ENCODE data around the gene SH3BP5L. TPM values are rescaled to one million over a fixed set of nuclear protein-coding genes. Genes with fewer than 3 reads are reported as not detected.

The SH3BP5L gene
- total and polyA plus RNA-seq, 8 donors = 6.1 to 15.8 (median 8.7) TPM

DNA sequence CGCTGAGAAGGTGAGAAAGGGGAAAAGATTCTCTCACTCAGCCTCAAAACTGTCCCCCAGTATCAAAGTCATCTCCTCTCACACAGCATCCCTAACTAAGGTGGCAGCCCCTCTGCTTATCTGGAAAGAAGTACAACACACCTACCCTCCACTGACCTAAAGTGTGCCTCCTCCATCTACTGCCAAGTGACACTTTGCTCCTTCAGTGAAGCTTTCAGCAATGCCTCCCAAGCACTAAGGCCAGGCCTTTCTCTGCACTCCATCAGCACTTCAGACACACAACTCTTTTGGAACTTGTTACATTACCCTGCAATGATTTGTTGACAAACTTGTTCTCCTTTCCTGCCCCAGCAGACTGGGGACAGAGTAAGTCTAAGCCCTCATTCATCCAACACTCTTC is 1.4 kb downstream of the SH3BP5L start:
- no peak for TF ChIP-seq CTCF (IDR thresholded peaks at IDR 0.05)
- intact Hi-C loops (cut with DNase I) = no loop called here
- DNase-seq = no peak
- Histone ChIP-seq H3K36me3 (no peaks in the 10 kb centered on the region), H3K27ac (no peak overlapping the region), H3K4me3 (peak overlapping the region in 2 of 4 donors; percentile 60 to 79), H3K27me3 (no peaks in the 10 kb centered on the region), H3K4me1 (peaks cover 20 to 37% (median 24%) of the 10 kb centered on the region in 3 donors), H3K9me3 (no peaks in the 10 kb centered on the region)
- 90 to 100% methylated on average over 1 of the region's 1 CpG for WGBS, 2 donors
- ATAC-seq = no peak
- no peak for FAIRE-seq

DNA sequence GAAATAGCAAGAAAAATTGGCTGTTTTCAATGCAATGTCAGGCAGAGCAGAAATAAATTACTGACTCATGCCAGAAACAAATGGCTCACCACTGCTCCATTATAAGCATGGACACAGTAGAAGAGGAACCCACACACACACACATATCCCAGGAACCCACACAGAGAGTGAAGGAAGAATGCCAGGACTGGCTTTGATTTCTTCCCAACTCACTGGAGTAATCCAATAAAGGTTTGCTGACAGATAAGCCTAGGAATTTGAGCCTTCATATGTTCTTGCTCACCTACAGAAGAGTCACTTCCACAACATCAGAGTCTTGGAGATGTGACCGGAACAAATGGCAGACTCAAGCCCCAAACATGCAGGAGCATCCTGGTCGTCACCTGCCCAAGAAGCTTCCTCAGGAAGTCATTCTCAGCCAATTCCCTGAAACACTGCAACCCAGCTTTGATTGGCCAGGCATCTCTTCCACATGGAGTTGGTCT is 2.2 kb downstream of the SH3BP5L start:
- H3K36me3 ChIP-seq = no peaks in the 10 kb centered on the region
- H3K9me3 ChIP-seq = no peaks in the 10 kb centered on the region
- no peak overlapping the region for H3K27ac ChIP-seq
- no peaks in the 10 kb centered on the region for H3K27me3 ChIP-seq
- no peak for ATAC-seq
- 80 to 82% methylated on average over 2 of the region's 2 CpGs for WGBS, 2 donors
- FAIRE-seq = no peak
- no peak overlapping the region for H3K4me3 ChIP-seq
- DNase-seq = peak in 1 of 6 donors; percentile 7
- H3K4me1 ChIP-seq = peaks cover 20 to 37% (median 24%) of the 10 kb centered on the region in 3 donors
- no peak for TF ChIP-seq CTCF (IDR thresholded peaks at IDR 0.05)
- intact Hi-C loops (cut with DNase I) = no loop called here

DNA sequence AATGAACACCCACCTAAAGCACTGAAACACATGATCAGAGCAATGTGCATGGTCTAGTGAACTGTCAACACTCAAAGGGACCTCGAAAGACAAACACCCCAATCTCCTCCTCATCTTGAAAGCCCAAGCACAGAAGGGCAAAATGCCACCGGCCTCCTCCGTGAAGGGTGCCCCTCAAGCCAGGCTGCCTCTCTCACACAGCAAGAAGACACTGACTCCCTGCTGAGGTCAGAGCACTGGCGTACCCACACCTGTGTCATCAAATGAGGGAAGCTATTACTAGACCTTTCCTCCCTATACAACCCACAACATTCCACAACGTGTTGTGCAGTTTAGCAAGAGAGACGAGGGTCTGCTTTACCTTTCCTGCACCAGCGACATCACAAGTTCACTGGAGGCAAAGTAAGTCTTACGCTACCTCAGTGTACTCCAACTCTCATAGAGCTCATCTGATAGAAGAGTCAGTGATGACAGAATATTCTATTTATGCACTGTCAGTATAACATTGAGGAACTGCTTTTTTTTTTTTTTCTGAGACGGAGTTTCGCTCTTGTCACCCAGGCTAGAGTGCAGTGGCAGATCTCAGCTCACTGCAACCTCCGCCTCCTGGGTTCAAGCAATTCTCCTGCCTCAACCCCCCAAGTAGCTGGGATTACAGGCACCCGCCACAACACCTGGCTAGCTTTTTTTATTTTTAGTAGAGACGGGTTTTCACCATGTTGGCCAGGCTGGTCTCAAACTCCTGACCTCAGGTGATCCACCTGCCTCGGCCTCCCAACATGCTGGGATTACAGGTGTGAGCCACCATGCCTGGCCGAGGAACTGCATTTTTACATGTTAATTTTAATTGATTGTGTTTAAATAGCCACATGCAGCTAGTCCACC is 3.3 kb downstream of the SH3BP5L start:
- Histone ChIP-seq H3K4me1 (peaks cover 20 to 37% (median 24%) of the 10 kb centered on the region in 3 donors), H3K4me3 (no peak overlapping the region), H3K27ac (no peak overlapping the region), H3K36me3 (no peaks in the 10 kb centered on the region), H3K9me3 (no peaks in the 10 kb centered on the region), H3K27me3 (no peaks in the 10 kb centered on the region)
- FAIRE-seq (no peak), DNase-seq (peak in 1 of 6 donors; percentile 8), ATAC-seq (no peak)
- 78 to 86% methylated on average over 15 of the region's 15 CpGs for WGBS, 2 donors
- intact Hi-C loops (cut with DNase I) = no loop called here
- TF ChIP-seq CTCF (IDR thresholded peaks at IDR 0.05) = no peak

DNA sequence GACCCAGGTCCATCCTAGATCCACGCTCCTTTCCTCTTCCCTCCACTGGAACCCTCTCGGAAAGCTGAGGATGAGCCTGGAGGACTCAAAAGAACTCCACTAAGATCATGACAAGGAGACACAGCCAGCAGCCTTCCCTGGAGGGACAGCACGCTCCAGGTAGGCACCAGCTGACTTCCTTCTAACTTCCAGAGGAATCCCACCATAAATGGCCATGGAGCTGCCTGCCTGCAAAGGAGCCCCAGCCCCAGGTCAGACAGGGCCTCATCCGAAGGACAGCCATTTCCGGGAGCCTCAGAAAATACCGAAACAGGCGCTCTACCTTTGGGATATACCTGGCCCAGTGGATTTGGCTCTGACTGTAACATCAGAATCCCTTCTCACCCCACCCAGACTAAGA is 4.1 kb downstream of the SH3BP5L start:
- FAIRE-seq (no peak), DNase-seq (no peak)

More for the DNA sequence above, 4.1 kb downstream of the SH3BP5L start:
- Histone ChIP-seq H3K9me3 (no peaks in the 10 kb centered on the region), H3K36me3 (peaks cover 0 to 1% (median 0%) of the 10 kb centered on the region in 3 donors), H3K4me1 (peaks cover 16 to 33% (median 19%) of the 10 kb centered on the region in 3 donors), H3K27me3 (no peaks in the 10 kb centered on the region), H3K27ac (no peak overlapping the region), H3K4me3 (no peak overlapping the region)
- intact Hi-C loops (cut with DNase I) = no loop called here
- WGBS, 2 donors = 94 to 98% methylated on average over 7 of the region's 7 CpGs
- no peak for TF ChIP-seq CTCF (IDR thresholded peaks at IDR 0.05)
- ATAC-seq = no peak
